K562 (cell line): ENCODE measurements around the gene SPATA2. TPM values are rescaled to one million over a fixed set of nuclear protein-coding genes. Genes with fewer than 3 reads are reported as not detected.

Source experiments
- ATAC-seq: fragments of 200-7000 bp; cut with Tn5 transposase; 3 replicates; pipeline ENCODE4 v1.9.1; 2020; ENCODE audit warnings: moderate library complexity
- BruUV-seq: library from RNA; stranded (reverse); fragments of 400-500 nt; replicated peaks from 2 replicates; lab custom pipeline; 2021; lab: Mats Ljungman, UMichigan
- CTCF ChIA-PET: fragments of 300-600 bp; formaldehyde crosslinking; extraction: SDS; loops from one replicate; lab custom pipeline; 2021; ENCODE audit warnings: low intra/inter-chr PET ratio; lab: Yijun Ruan, JAX
- POLR2A ChIA-PET: fragments of 300-600, 350-650 bp; sonication (Branson Sonifier 250); formaldehyde crosslinking; extraction: SDS; loops from one replicate; lab custom pipeline; 2021; ENCODE audit warnings: antibody characterized with exemption, inconsistent platforms; lab: Yijun Ruan, JAX
- DNase-seq, 4 experiments: peaks; one replicate each; pipeline versions ENCODE4 v3.0.0 to v3.0.0-alpha.2; 2011 to 2018; ENCODE audit warnings: low spot score in 3 of 4, mixed read lengths in 3 of 4; ENCODE audit errors: extremely low read depth in 1 of 4
- FAIRE-seq: peaks from 2 replicates; lab custom pipeline; 2011; peaks lifted over from hg19 to GRCh38; lab: Jason Lieb, UNC
- H2AFZ ChIP-seq: 2 replicates; pipeline ENCODE4 v1.6.0; 2011; ENCODE audit warnings: low read depth, low read length, control low read depth, inconsistent platforms
- H3K27ac ChIP-seq: fragments of 200-600 bp; 3 replicates; pipeline ENCODE4 v1.8.0; 2011; ENCODE audit warnings: low read depth, mild to moderate bottlenecking, control low read depth, inconsistent platforms, low read length, moderate library complexity, mixed read lengths; ENCODE audit errors: extremely low read depth
- H3K27me3 ChIP-seq, 2 experiments: fragments of 300-600 bp in 1 of 2; 2 replicates in 1 of 2; 3 replicates in 1 of 2; pipeline versions ENCODE4 v1.6.0 to v1.8.0; 2011; ENCODE audit warnings: inconsistent platforms in 2 of 2, low read length in 2 of 2, mild to moderate bottlenecking in 1 of 2, mixed read lengths in 1 of 2, moderate library complexity in 1 of 2; ENCODE audit not compliant: control insufficient read depth in 2 of 2, insufficient read depth in 2 of 2
- H3K36me3 ChIP-seq: fragments of 300-600 bp; 3 replicates; pipeline ENCODE4 v1.8.0; 2011; ENCODE audit warnings: mild to moderate bottlenecking, low read length, inconsistent platforms; ENCODE audit not compliant: control insufficient read depth, insufficient read depth
- H3K4me1 ChIP-seq, 2 experiments: fragments of 200-600 bp in 1 of 2; replicated peaks in 1 of 2; 2 replicates in 1 of 2; 3 replicates in 1 of 2; pipeline versions ENCODE4 v1.5.1 to v1.8.0; 2011; ENCODE audit warnings: inconsistent platforms in 2 of 2, low read length in 2 of 2, mild to moderate bottlenecking in 1 of 2, mixed read lengths in 1 of 2, moderate library complexity in 1 of 2; ENCODE audit not compliant: control insufficient read depth in 2 of 2, insufficient read depth in 2 of 2
- H3K4me2 ChIP-seq: 2 replicates; pipeline ENCODE4 v1.6.1; 2011; ENCODE audit warnings: low read length, control low read depth, inconsistent platforms, mixed read lengths; ENCODE audit not compliant: insufficient read depth
- H3K4me3 ChIP-seq: fragments of 200-600 bp; sonication (generic), shearing (Covaris generic); 2 replicates; pipeline ENCODE4 v1.5.1; 2016; ENCODE audit warnings: control low read depth, inconsistent platforms
- H3K79me2 ChIP-seq: fragments of 200-600 bp; 3 replicates; pipeline ENCODE4 v1.8.0; 2011; ENCODE audit warnings: low read length, inconsistent platforms; ENCODE audit not compliant: control insufficient read depth, insufficient read depth
- H3K9ac ChIP-seq, 2 experiments: 2 replicates each; pipeline versions ENCODE4 v1.6.0 to v1.6.1; 2011; ENCODE audit warnings: low read depth in 2 of 2, low read length in 2 of 2, control low read depth in 1 of 2, inconsistent platforms in 1 of 2, mild to moderate bottlenecking in 1 of 2, mixed read lengths in 1 of 2; ENCODE audit not compliant: insufficient read depth in 1 of 2
- H3K9me1 ChIP-seq: one replicate; pipeline ENCODE4 v1.6.0; 2011; ENCODE audit warnings: inconsistent platforms, mild to moderate bottlenecking, low read length, moderate library complexity; ENCODE audit not compliant: control insufficient read depth, insufficient read depth
- H3K9me3 ChIP-seq: replicated peaks from 2 replicates; pipeline ENCODE4 v1.5.1; 2011; ENCODE audit warnings: low read depth, low read length, inconsistent platforms; ENCODE audit not compliant: control insufficient read depth, insufficient read depth
- H4K20me1 ChIP-seq: replicated peaks from 2 replicates; pipeline ENCODE4 v1.6.1; 2011; ENCODE audit warnings: low read length, inconsistent platforms, mixed read lengths; ENCODE audit not compliant: control insufficient read depth, insufficient read depth
- CHD2 ChIP-seq: IDR thresholded peaks from 2 replicates; pipeline ENCODE4 v1.6.1; 2011; ENCODE audit warnings: low read depth, low read length
- HMG20B ChIP-seq: fragments of 250-450 bp; sonication (Bioruptor Pico); IDR thresholded peaks from 2 replicates; pipeline ENCODE4 v1.5.0; 2021; ENCODE audit warnings: mild to moderate bottlenecking
- NONO ChIP-seq, 2 experiments: fragments of 200-400 bp in 1 of 2; fragments of 450-650 bp in 1 of 2; formaldehyde crosslinking in 1 of 2; IDR thresholded peaks; 2 replicates each; pipeline ENCODE4 v1.6.1; 2017; ENCODE audit warnings: low read depth in 2 of 2, mild to moderate bottlenecking in 2 of 2, moderate library complexity in 2 of 2, low read length in 1 of 2
- POLR2A ChIP-seq: fragments of 450-650 bp; conservative IDR thresholded peaks from 2 replicates; pipeline ENCODE4 v1.6.1; 2016
- RFX1 ChIP-seq: fragments of 450-650 bp; IDR thresholded peaks from 2 replicates; pipeline ENCODE4 v1.6.1; 2016; ENCODE audit warnings: mild to moderate bottlenecking, moderate library complexity
- ZNF347 ChIP-seq: fragments of 450-650 bp; formaldehyde crosslinking; IDR thresholded peaks from 2 replicates; pipeline ENCODE4 v1.4.0; 2020; ENCODE audit warnings: low read depth, mild to moderate bottlenecking, moderate library complexity
- ZNF695 ChIP-seq: fragments of 450-650 bp; formaldehyde crosslinking; IDR thresholded peaks from 2 replicates; pipeline ENCODE4 v1.4.0; 2020; ENCODE audit warnings: mild to moderate bottlenecking, moderate library complexity
- ZNF79 ChIP-seq: fragments of 250-450 bp; sonication (Bioruptor Pico); IDR thresholded peaks from 2 replicates; pipeline ENCODE4 v1.4.0; 2020; ENCODE audit warnings: low read depth, mild to moderate bottlenecking, moderate library complexity
- WGBS: fragments of 100-300 bp; shearing (Covaris generic); methylation state at CpG from one replicate; pipeline ENCODE4 v1.1.6; 2016; ENCODE audit warnings: low coverage, mixed read lengths; ENCODE audit not compliant: insufficient coverage; ENCODE audit errors: missing lambda C conversion rate; 5-methylcytosine and 5-hydroxymethylcytosine counted together
- in situ Hi-C: fragments of 300-500 bp; cut with MboI; formaldehyde crosslinking; loops from 4 replicates; pipeline ENCODE4 v1.15.0; 2018; ENCODE audit warnings: inconsistent platforms, mixed read lengths
- intact Hi-C: fragments of 100-400 bp; cut with micrococcal nuclease; formaldehyde crosslinking; loops from 2 replicates; pipeline ENCODE4 v1.14.2; 2022
- polyA plus RNA-seq, 8 experiments: library from polyadenylated mRNA; depleted of rRNA in 4 of 8; stranded (reverse) in 5 of 8; unstranded in 3 of 8; fragments of >200 nt; fragmentation: Nextera tagmentation in 2 of 8; fragmentation: Illumina TruSeq in 1 of 8; extraction: Ambion mirVana in 2 of 8; extraction: Trizol in 1 of 8; gene quantifications; 2 replicates each; pipeline versions ENCODE4 v1.2.1 to v1.2.3, GENCODE V29; 2011 to 2014; ENCODE audit warnings: inconsistent platforms in 1 of 8, missing spikeins in 1 of 8
- total RNA-seq, 7 experiments: library from RNA; depleted of rRNA in 6 of 7; stranded (reverse); fragments of >200 nt in 6 of 7; fragmentation: Illumina TruSeq in 2 of 7; extraction: Trizol in 2 of 7; gene quantifications; 2 replicates each; pipeline versions ENCODE4 v1.2.1 to v1.2.3, GENCODE V29; 2011 to 2021; ENCODE audit warnings: low replicate concordance in 1 of 7
- TF ChIP-seq, protein P1 (sequence below): fragments of 200-800 bp; sonication (Bioruptor generic); IDR thresholded peaks from 2 replicates; pipeline ENCODE4 v1.6.1; 2017; ENCODE audit warnings: missing genetic modification characterization, missing compliant biosample characterization
- TF ChIP-seq, protein P2 (sequence below): sonication (generic); formaldehyde crosslinking; IDR thresholded peaks from 2 replicates; pipeline ENCODE4 v1.4.0; 2020; ENCODE audit warnings: mild to moderate bottlenecking, missing genetic modification reagents
- TF ChIP-seq, protein P3 (sequence below): fragments of 450-650 bp; IDR thresholded peaks from one replicate; pipeline ENCODE4 v1.6.1; 2018; ENCODE audit warnings: mild to moderate bottlenecking, moderate library complexity; ENCODE audit not compliant: partially characterized antibody
- TF ChIP-seq, protein P4 (sequence below): fragments of 250-450 bp; sonication (Bioruptor Pico); IDR thresholded peaks from 2 replicates; pipeline ENCODE4 v1.4.0; 2020; ENCODE audit warnings: mild to moderate bottlenecking, moderate library complexity
- TF ChIP-seq, protein P5 (sequence below): fragments of 450-650 bp; formaldehyde crosslinking; IDR thresholded peaks from 2 replicates; pipeline ENCODE4 v1.4.0; 2022; ENCODE audit warnings: mild to moderate bottlenecking, moderate library complexity
- TF ChIP-seq, protein P6 (sequence below): fragments of 250-450 bp; sonication (Bioruptor Pico); IDR thresholded peaks from 2 replicates; pipeline ENCODE4 v1.9.0; 2021; ENCODE audit warnings: mild to moderate bottlenecking

Gene SPATA2
- total and polyA plus RNA-seq, 9 of the 15 experiments (the other 6 are each of a cell fraction or from before 2014, with no cell fraction given) = 0.46 to 8.2 (median 2.7) TPM

DNA sequence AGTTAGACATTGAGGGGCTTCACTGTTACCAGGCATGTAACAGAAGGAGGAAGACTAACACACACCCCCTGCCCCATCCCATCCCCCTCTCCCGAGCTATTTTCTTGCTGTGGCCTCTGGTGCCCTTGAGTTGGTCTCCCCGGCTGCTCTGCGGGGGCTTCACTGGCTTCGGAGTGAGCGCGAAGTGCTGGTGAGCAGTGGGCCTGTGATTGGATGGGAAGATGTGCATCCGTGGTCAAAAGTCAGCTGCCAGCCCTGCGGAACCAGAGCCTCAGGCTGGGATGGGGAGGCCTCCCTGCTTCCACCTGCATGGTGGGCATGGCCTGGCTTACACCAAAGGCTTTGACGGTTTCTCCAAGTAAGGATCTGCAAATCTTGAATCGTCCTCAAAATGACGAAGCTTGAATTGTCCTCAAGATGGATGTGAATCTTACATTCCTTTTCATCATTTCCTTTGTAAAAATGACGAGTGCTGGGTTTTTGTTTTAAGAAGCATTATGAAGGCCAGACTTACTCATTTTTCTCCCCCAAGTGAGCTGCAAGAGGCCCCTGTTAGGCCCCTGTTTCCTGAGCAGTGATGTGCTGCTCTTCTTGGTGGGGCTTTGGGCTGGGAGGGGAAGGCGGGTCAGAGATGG, 23.7 kb downstream of the SPATA2 start:
- DNase-seq = no peak
- Histone ChIP-seq H3K36me3 (peaks cover 24% of the 10 kb centered on the region; the same call in 1 of the 3 replicates), H3K4me3 (no peak overlapping the region), H3K27ac (no peak overlapping the region), H3K9me3 (no peaks in the 10 kb centered on the region), H3K27me3 (no peaks in the 10 kb centered on the region), H3K79me2 (no peaks in the 10 kb centered on the region), H3K4me1 (peaks cover 8 to 44% of the 10 kb centered on the region in 2 experiments), H4K20me1 (peaks cover 8% of the 10 kb centered on the region; the same call in 1 of the 2 replicates), H3K9ac (no peak overlapping the region), H2AFZ (no peak overlapping the region), H3K4me2 (no peak overlapping the region), H3K9me1 (peaks cover 4% of the 10 kb centered on the region)
- ChIA-PET CTCF (interaction anchor here (0.6 kb wide), 1 partner anchor 196 kb away, joined by 3 read pairs; no protein-coding TSS in a partner anchor), POLR2A (interaction anchor here (0.6 to 3.2 kb wide), 4 partner anchors 12 to 708 kb away, joined by 3 to 16 read pairs (median 4); no protein-coding TSS in a partner anchor)
- no TSS peak for BruUV-seq
- WGBS = 85% methylated on average over 9 of the region's 13 CpGs
- in situ Hi-C loops = loop anchor here (25.0 kb wide), 1 partner anchor 554 kb away; no protein-coding TSS in a partner anchor
- no peak for ATAC-seq
- intact Hi-C loops = loop anchor here (5.0 kb wide), 1 partner anchor 349 kb away; no protein-coding TSS in a partner anchor
- FAIRE-seq = no peak
- TF ChIP-seq, protein P1, sequence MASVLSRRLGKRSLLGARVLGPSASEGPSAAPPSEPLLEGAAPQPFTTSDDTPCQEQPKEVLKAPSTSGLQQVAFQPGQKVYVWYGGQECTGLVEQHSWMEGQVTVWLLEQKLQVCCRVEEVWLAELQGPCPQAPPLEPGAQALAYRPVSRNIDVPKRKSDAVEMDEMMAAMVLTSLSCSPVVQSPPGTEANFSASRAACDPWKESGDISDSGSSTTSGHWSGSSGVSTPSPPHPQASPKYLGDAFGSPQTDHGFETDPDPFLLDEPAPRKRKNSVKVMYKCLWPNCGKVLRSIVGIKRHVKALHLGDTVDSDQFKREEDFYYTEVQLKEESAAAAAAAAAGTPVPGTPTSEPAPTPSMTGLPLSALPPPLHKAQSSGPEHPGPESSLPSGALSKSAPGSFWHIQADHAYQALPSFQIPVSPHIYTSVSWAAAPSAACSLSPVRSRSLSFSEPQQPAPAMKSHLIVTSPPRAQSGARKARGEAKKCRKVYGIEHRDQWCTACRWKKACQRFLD (CRISPR knock-in tag) = no peak
- no peak for TF ChIP-seq ZNF347 (CRISPR knock-in tag)
- TF ChIP-seq RFX1 = no peak
- no peak for TF ChIP-seq POLR2A
- TF ChIP-seq, protein P2, sequence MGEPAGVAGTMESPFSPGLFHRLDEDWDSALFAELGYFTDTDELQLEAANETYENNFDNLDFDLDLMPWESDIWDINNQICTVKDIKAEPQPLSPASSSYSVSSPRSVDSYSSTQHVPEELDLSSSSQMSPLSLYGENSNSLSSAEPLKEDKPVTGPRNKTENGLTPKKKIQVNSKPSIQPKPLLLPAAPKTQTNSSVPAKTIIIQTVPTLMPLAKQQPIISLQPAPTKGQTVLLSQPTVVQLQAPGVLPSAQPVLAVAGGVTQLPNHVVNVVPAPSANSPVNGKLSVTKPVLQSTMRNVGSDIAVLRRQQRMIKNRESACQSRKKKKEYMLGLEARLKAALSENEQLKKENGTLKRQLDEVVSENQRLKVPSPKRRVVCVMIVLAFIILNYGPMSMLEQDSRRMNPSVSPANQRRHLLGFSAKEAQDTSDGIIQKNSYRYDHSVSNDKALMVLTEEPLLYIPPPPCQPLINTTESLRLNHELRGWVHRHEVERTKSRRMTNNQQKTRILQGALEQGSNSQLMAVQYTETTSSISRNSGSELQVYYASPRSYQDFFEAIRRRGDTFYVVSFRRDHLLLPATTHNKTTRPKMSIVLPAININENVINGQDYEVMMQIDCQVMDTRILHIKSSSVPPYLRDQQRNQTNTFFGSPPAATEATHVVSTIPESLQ = no peak
- no peak for TF ChIP-seq HMG20B (CRISPR knock-in tag)
- TF ChIP-seq, protein P3, sequence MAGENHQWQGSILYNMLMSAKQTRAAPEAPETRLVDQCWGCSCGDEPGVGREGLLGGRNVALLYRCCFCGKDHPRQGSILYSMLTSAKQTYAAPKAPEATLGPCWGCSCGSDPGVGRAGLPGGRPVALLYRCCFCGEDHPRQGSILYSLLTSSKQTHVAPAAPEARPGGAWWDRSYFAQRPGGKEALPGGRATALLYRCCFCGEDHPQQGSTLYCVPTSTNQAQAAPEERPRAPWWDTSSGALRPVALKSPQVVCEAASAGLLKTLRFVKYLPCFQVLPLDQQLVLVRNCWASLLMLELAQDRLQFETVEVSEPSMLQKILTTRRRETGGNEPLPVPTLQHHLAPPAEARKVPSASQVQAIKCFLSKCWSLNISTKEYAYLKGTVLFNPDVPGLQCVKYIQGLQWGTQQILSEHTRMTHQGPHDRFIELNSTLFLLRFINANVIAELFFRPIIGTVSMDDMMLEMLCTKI = no peak
- TF ChIP-seq ZNF695 = no peak
- TF ChIP-seq, protein P4, sequence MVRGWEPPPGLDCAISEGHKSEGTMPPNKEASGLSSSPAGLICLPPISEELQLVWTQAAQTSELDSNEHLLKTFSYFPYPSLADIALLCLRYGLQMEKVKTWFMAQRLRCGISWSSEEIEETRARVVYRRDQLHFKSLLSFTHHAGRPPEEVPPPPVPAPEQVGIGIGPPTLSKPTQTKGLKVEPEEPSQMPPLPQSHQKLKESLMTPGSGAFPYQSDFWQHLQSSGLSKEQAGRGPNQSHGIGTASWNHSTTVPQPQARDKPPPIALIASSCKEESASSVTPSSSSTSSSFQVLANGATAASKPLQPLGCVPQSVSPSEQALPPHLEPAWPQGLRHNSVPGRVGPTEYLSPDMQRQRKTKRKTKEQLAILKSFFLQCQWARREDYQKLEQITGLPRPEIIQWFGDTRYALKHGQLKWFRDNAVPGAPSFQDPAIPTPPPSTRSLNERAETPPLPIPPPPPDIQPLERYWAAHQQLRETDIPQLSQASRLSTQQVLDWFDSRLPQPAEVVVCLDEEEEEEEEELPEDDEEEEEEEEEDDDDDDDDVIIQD = no peak
- TF ChIP-seq NONO (IDR thresholded peaks at IDR 0.05; ENCODE audit: low read depth in 2 of 2, low read length in 1 of 2) = no peak
- TF ChIP-seq, protein P5, sequence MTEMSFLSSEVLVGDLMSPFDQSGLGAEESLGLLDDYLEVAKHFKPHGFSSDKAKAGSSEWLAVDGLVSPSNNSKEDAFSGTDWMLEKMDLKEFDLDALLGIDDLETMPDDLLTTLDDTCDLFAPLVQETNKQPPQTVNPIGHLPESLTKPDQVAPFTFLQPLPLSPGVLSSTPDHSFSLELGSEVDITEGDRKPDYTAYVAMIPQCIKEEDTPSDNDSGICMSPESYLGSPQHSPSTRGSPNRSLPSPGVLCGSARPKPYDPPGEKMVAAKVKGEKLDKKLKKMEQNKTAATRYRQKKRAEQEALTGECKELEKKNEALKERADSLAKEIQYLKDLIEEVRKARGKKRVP (CRISPR knock-in tag) = no peak
- no peak for TF ChIP-seq ZNF79
- no peak for TF ChIP-seq CHD2
- TF ChIP-seq, protein P6, sequence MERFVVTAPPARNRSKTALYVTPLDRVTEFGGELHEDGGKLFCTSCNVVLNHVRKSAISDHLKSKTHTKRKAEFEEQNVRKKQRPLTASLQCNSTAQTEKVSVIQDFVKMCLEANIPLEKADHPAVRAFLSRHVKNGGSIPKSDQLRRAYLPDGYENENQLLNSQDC (CRISPR knock-in tag) = no peak
